ENCODE results near the gene AMOT. TPM values are rescaled to one million over a fixed set of nuclear protein-coding genes. Genes with fewer than 3 reads are reported as not detected.

The AMOT gene
- total and polyA plus RNA-seq, 2 experiments from 2014 or later: 52.1 to 93.3 TPM

- Histone ChIP-seq H3K79me2 (peaks cover 58% of the 10 kb centered on the region), H2AFZ (no peak overlapping the region), H3K27me3 (no peaks in the 10 kb centered on the region), H3K4me2 (peak overlapping the region; percentile 60), H3K36me3 (replicated peaks; ENCODE audit: insufficient read depth, low read depth) (no peaks in the 10 kb centered on the region), H3K9me2 (replicated peaks; ENCODE audit: insufficient read depth) (no peaks in the 10 kb centered on the region), H3K4me3 (no peak overlapping the region), H3K27ac (peak overlapping the region; percentile 40), H3K9me3 (ENCODE audit: low read depth) (no peaks in the 10 kb centered on the region), H4K20me1 (ENCODE audit: insufficient read depth, poor library complexity, severe bottlenecking) (peaks cover 6% of the 10 kb centered on the region), H3K4me1 (ENCODE audit: insufficient read depth) (peaks cover 49% of the 10 kb centered on the region)
- DNase-seq (ENCODE audit: low spot score): no peak
- 65% methylated on average over 11 of the region's 11 CpGs for WGBS (ENCODE audit: low lambda C conversion rate, missing lambda C conversion rate)
- TF ChIP-seq EZH2 (IDR thresholded peaks at IDR 0.05; ENCODE audit: borderline replicate concordance) (no peak), CTCF (IDR thresholded peaks at IDR 0.05; ENCODE audit: poor library complexity) (no peak), EZH2phosphoT487 (IDR thresholded peaks at IDR 0.05; ENCODE audit: low read depth, severe bottlenecking, unreplicated experiment) (no peak)
Observed at GRCh38 chrX:112818114-112819007, 22.3 kb downstream of the AMOT start.

GRCh38 chrX:112816908-112817307 lies 23.7 kb downstream of the AMOT start:
- Histone ChIP-seq H3K4me3 (no peak overlapping the region), H3K9me2 (replicated peaks; ENCODE audit: insufficient read depth) (no peaks in the 10 kb centered on the region), H3K4me2 (no peak overlapping the region), H3K9me3 (ENCODE audit: low read depth) (no peaks in the 10 kb centered on the region), H3K79me2 (peaks cover 53% of the 10 kb centered on the region), H4K20me1 (ENCODE audit: insufficient read depth, poor library complexity, severe bottlenecking) (peaks cover 6% of the 10 kb centered on the region), H2AFZ (no peak overlapping the region), H3K4me1 (ENCODE audit: insufficient read depth) (peaks cover 49% of the 10 kb centered on the region), H3K27ac (no peak overlapping the region), H3K36me3 (replicated peaks; ENCODE audit: insufficient read depth, low read depth) (no peaks in the 10 kb centered on the region), H3K27me3 (no peaks in the 10 kb centered on the region)
- DNase-seq (ENCODE audit: low spot score): no peak
- TF ChIP-seq EZH2phosphoT487 (IDR thresholded peaks at IDR 0.05; ENCODE audit: low read depth, severe bottlenecking, unreplicated experiment) (no peak), CTCF (IDR thresholded peaks at IDR 0.05; ENCODE audit: poor library complexity) (no peak), EZH2 (IDR thresholded peaks at IDR 0.05; ENCODE audit: borderline replicate concordance) (no peak)
- WGBS (ENCODE audit: low lambda C conversion rate, missing lambda C conversion rate): 71% methylated on average over 2 of the region's 2 CpGs

- no peak overlapping the region for H3K27ac ChIP-seq
- H3K79me2 ChIP-seq: peaks cover 41% of the 10 kb centered on the region
- H3K4me3 ChIP-seq: no peak overlapping the region
- H3K4me2 ChIP-seq: no peak overlapping the region
- H3K4me1 ChIP-seq (ENCODE audit: insufficient read depth): peaks cover 33% of the 10 kb centered on the region
- no peaks in the 10 kb centered on the region for H3K27me3 ChIP-seq
- TF ChIP-seq CTCF (IDR thresholded peaks at IDR 0.05; ENCODE audit: poor library complexity) (no peak), EZH2phosphoT487 (IDR thresholded peaks at IDR 0.05; ENCODE audit: low read depth, severe bottlenecking, unreplicated experiment) (no peak), EZH2 (IDR thresholded peaks at IDR 0.05; ENCODE audit: borderline replicate concordance) (no peak)
- no peak for DNase-seq (ENCODE audit: low spot score)
- H2AFZ ChIP-seq: no peak overlapping the region
- peaks cover 3% of the 10 kb centered on the region for H4K20me1 ChIP-seq (ENCODE audit: insufficient read depth, poor library complexity, severe bottlenecking)
- WGBS (ENCODE audit: low lambda C conversion rate, missing lambda C conversion rate): 95% methylated on average over 2 of the region's 2 CpGs
- no peaks in the 10 kb centered on the region for H3K9me3 ChIP-seq (ENCODE audit: low read depth)
- H3K9me2 ChIP-seq (replicated peaks; ENCODE audit: insufficient read depth): no peaks in the 10 kb centered on the region
- H3K36me3 ChIP-seq (replicated peaks; ENCODE audit: insufficient read depth, low read depth): no peaks in the 10 kb centered on the region
Observed at GRCh38 chrX:112814496-112814895, 26.1 kb downstream of the AMOT start.
